Epithelial cell of proximal tubule (primary cell): ENCODE results near the gene PTGFR. TPM values are rescaled to one million over a fixed set of nuclear protein-coding genes. Genes with fewer than 3 reads are reported as not detected.

Experiments used
- DNase-seq: peaks from one replicate; pipeline ENCODE4 v3.0.0-alpha.2; 2011; ENCODE audit warnings: low read depth
- H3K4me3 ChIP-seq: 2 replicates; pipeline ENCODE4 v1.5.1; 2011; ENCODE audit warnings: low read depth, mild to moderate bottlenecking, low read length
- total RNA-seq: library from RNA; depleted of rRNA; stranded (reverse); fragments of >200 nt; gene quantifications from 2 replicates; pipeline ENCODE4 v1.2.3, GENCODE V29; 2015
- TF ChIP-seq, protein P1 (sequence below): conservative IDR thresholded peaks from 2 replicates; pipeline ENCODE4 v1.5.1; 2012; ENCODE audit warnings: low read depth, mild to moderate bottlenecking, low read length

PTGFR gene
- total RNA-seq, 1 donor from 2014 or later: 1.3 TPM

GRCh38 chr1:78549891-78550290 is 59.1 kb downstream of the PTGFR start:
- no peak overlapping the region for H3K4me3 ChIP-seq
- TF ChIP-seq, protein P1, sequence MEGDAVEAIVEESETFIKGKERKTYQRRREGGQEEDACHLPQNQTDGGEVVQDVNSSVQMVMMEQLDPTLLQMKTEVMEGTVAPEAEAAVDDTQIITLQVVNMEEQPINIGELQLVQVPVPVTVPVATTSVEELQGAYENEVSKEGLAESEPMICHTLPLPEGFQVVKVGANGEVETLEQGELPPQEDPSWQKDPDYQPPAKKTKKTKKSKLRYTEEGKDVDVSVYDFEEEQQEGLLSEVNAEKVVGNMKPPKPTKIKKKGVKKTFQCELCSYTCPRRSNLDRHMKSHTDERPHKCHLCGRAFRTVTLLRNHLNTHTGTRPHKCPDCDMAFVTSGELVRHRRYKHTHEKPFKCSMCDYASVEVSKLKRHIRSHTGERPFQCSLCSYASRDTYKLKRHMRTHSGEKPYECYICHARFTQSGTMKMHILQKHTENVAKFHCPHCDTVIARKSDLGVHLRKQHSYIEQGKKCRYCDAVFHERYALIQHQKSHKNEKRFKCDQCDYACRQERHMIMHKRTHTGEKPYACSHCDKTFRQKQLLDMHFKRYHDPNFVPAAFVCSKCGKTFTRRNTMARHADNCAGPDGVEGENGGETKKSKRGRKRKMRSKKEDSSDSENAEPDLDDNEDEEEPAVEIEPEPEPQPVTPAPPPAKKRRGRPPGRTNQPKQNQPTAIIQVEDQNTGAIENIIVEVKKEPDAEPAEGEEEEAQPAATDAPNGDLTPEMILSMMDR: no peak
- DNase-seq: no peak

GRCh38 chr1:78553859-78554258 is 63.1 kb downstream of the PTGFR start:
- TF ChIP-seq, protein P1: peak; percentile 30

DNA sequence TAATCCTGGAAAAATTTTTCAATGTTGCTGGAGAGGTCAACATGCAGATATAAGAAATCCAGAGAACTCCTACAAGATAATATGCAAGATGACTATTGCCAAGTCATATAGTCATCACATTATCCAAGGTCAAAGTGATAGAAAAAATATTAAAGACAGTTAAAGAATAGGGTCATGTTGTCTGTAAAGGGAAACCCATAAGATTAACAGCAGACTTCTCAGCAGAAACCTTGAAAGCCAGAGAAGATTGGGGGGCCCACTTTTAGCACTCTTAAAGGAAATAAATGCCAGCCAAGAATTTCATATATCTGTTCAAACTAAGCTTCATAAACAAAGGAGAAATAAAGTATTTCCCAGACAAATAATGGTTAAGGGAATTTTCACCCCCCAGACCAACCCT is 64.1 kb downstream of the PTGFR start:
- no peak for DNase-seq
- TF ChIP-seq, protein P1: no peak
- H3K4me3 ChIP-seq: no peak overlapping the region

More at GRCh38 chr1:78553859-78554258, 63.1 kb downstream of the PTGFR start:
- DNase-seq: no peak
- no peak overlapping the region for H3K4me3 ChIP-seq

DNA sequence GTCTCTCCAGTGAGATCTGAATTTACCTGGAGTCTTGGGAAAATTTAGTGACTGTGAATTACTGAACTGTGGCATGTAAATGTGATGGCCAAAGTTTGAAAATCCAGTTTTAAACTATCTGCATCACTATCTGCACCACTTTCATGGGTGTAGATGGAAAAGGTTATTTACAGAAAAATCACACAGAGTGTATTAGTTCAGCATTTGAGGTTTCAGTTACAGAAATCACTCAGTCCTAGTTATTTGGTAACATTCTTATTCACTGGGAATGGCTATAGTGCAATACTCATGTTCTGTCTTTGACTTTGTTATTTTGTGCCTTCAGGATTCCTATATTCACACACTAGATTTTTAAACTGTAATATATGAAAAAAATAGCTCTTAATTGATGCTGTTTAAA is 68.9 kb downstream of the PTGFR start:
- no peak for DNase-seq
- no peak overlapping the region for H3K4me3 ChIP-seq
- TF ChIP-seq, protein P1: no peak

DNA sequence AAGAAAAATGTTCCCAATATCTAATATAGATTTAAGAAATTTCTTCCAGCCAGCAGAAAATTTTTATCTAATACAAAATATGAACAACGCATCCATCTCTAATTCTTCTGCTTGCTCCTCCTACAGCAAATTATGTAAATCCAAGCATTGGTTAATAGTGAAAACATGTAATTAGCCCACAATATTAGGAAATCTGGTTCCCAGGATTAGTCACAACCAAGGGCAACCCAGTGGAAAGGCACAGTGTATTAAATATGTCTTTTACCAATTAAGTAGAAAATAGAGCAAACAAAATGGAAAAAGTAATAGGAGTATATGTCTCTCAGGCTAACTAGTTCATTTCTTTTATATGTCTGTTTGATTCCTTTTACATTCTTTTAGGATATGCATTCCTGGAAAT is 70.0 kb downstream of the PTGFR start:
- H3K4me3 ChIP-seq: no peak overlapping the region
- TF ChIP-seq, protein P1: no peak

DNA sequence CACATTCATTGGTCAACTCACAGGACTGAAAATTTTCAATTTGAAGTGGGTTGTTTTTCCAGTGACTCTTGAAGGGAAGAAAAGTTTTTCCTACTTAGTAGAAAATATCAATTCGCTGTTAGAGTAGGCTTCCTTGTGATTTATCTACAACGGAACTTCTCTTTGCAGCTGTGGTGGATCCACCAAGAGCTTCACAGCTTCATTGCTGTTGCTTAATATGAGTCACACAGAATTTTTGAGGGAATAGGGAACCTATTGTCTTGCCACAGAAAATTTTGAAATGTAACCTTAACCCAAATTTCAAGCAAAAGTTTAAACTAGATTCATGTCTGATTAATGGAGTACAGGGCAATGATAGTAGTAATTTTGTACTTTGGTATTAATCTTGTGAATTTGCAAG is 71.1 kb downstream of the PTGFR start:
- TF ChIP-seq, protein P1: no peak
- no peak for DNase-seq
- no peak overlapping the region for H3K4me3 ChIP-seq

More for the DNA sequence above, 70.0 kb downstream of the PTGFR start:
- DNase-seq: no peak

DNA sequence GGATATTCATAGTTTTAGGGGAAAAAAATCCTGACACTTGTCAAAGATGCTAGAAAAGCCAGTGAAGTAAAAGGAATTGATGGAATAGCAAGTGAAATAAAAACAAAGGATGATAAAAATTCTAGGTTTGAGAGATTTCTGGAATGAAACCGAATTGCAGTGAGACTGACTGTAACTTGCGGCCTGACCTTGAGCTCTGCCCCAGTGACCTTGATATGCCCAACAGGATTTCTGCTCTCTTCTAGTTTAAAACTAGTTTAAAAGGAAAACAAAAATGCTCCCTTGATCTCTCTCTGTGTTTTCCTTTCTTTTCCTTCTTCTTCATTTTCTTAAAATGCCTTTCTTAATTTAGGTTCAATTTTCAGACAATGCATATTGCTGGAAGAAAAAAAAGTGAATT is 74.6 kb downstream of the PTGFR start:
- TF ChIP-seq, protein P1: no peak
- DNase-seq: no peak
- no peak overlapping the region for H3K4me3 ChIP-seq
